Measurements from ENCODE around the gene KCTD16. TPM values are rescaled to one million over a fixed set of nuclear protein-coding genes. Genes with fewer than 3 reads are reported as not detected.

The KCTD16 gene
- polyA plus RNA-seq, 2 of the 4 experiments (the other 2 are of a cell fraction) = 0.10 to 0.32 TPM

- H3K4me2 ChIP-seq = peak overlapping the region; percentile 77
- H3K4me3 ChIP-seq = 0 out of 3 replicates have a peak overlapping the region, but pooled peaks have one; percentile 7
- DNase-seq (ENCODE audit: low read depth in 1 of 2, low spot score in 1 of 2) = peak; percentile 21 to 91
- H3K4me1 ChIP-seq = peaks cover 53% of the 10 kb centered on the region
- 2% methylated on average over 3 of the region's 3 CpGs for WGBS (ENCODE audit: missing lambda C conversion rate)
- no peaks in the 10 kb centered on the region for H3K9me3 ChIP-seq
- POLR2A ChIA-PET = no interaction called here
- peak overlapping the region; percentile 82 to 86 for H3K27ac ChIP-seq
- peak; percentile 81 for FAIRE-seq
- TF ChIP-seq GATA3 (IDR thresholded peaks at IDR 0.05; ENCODE audit: borderline replicate concordance) = peak; percentile 82; the same call in 1 of the 2 replicates
- no peak; the same call in 1 of the 2 replicates for TF ChIP-seq FOSL2 (IDR thresholded peaks at IDR 0.05)
- peak; percentile 85 for TF ChIP-seq FOSL2 (CRISPR knock-in tag; IDR thresholded peaks at IDR 0.05)
- TF ChIP-seq NPAS2 (CRISPR knock-in tag; IDR thresholded peaks at IDR 0.05; ENCODE audit: borderline replicate concordance) = no peak
- TF ChIP-seq EP300 (IDR thresholded peaks at IDR 0.05) = peak; percentile 44 to 49; a peak in 2 of 5 replicates
- TF ChIP-seq BCL3 (IDR thresholded peaks at IDR 0.05) = 0 out of 3 replicates have a peak, but pooled peaks have one; percentile 55
- 0 out of 2 replicates have a peak, but pooled peaks have one; percentile 22 for TF ChIP-seq ZSCAN20 (CRISPR knock-in tag; IDR thresholded peaks at IDR 0.05)
- TF ChIP-seq CTCF (IDR thresholded peaks at IDR 0.05) = no peak
- TF ChIP-seq NFE2L2 (conservative IDR thresholded peaks at IDR 0.05; ENCODE audit: low read length) = peak; percentile 88
- TF ChIP-seq MAX (IDR thresholded peaks at IDR 0.05) = peak; percentile 53; the same call in 1 of the 2 replicates
- TF ChIP-seq MAFK (IDR thresholded peaks at IDR 0.05; ENCODE audit: partially characterized antibody) = peak; percentile 96
- TF ChIP-seq JUN (IDR thresholded peaks at IDR 0.05) = peak; percentile 23 to 55; a peak in 1 of 5 replicates
- TF ChIP-seq JUNB (IDR thresholded peaks at IDR 0.05) = peak; percentile 43; the same call in 1 of the 2 replicates
- TF ChIP-seq RNF2 (IDR thresholded peaks at IDR 0.05; ENCODE audit: borderline replicate concordance, low read depth) = no peak
- TF ChIP-seq CEBPB (IDR thresholded peaks at IDR 0.05) = 0 out of 4 replicates have a peak, but pooled peaks of 1 of the 2 experiments have one; percentile 22
- ATAC-seq = peak; percentile 85 to 90
- CTCF ChIA-PET = interaction anchor here (0.6 to 1.8 kb wide), 5 partner anchors 10 to 1629 kb away, joined by 3 to 4 read pairs (median 4); no protein-coding TSS in a partner anchor
Observed at GRCh38 chr5:144198386-144198785, 27.7 kb downstream of the KCTD16 start.

GRCh38 chr5:144201588-144201987 lies 30.9 kb downstream of the KCTD16 start:
- Histone ChIP-seq H3K4me3 (no peak overlapping the region), H3K9me3 (no peaks in the 10 kb centered on the region), H3K27ac (no peak overlapping the region), H3K4me1 (peaks cover 46% of the 10 kb centered on the region), H3K4me2 (no peak overlapping the region)
- POLR2A ChIA-PET = no interaction called here
- CTCF ChIA-PET = interaction anchor here (1.1 to 1.6 kb wide), 2 partner anchors 10 to 1624 kb away, joined by 3 read pairs; no protein-coding TSS in a partner anchor
- no peak for ATAC-seq
- DNase-seq (ENCODE audit: low read depth in 1 of 2, low spot score in 1 of 2) = no peak
- FAIRE-seq = no peak
- WGBS (ENCODE audit: missing lambda C conversion rate) = 82% methylated on average over 5 of the region's 5 CpGs
- TF ChIP-seq E2F6 (IDR thresholded peaks at IDR 0.05; ENCODE audit: borderline replicate concordance, low read depth) = no peak
- TF ChIP-seq KDM5A (IDR thresholded peaks at IDR 0.05) = no peak
- TF ChIP-seq REST (IDR thresholded peaks at IDR 0.05) = no peak
- TF ChIP-seq KDM1A (IDR thresholded peaks at IDR 0.05; ENCODE audit: low read depth) = no peak
- no peak for TF ChIP-seq USF2 (IDR thresholded peaks at IDR 0.05)
- TF ChIP-seq HDAC2 (IDR thresholded peaks at IDR 0.05) = no peak
- TF ChIP-seq ZC3H11A (IDR thresholded peaks at IDR 0.05) = no peak
- TF ChIP-seq CTCF (IDR thresholded peaks at IDR 0.05) = no peak
- TF ChIP-seq BCL3 (IDR thresholded peaks at IDR 0.05) = no peak
- TF ChIP-seq HES2 (IDR thresholded peaks at IDR 0.05) = no peak
- no peak for TF ChIP-seq CEBPB (IDR thresholded peaks at IDR 0.05)
